HL-60 (cell line): ENCODE measurements around the gene OR13C8.

Experiments used
- POLR2AphosphoS5 ChIP-seq: IDR thresholded peaks from 2 replicates; pipeline ENCODE4 v1.6.1; 2012; ENCODE audit warnings: low read depth
- SPI1 ChIP-seq: IDR thresholded peaks from 2 replicates; pipeline ENCODE4 v1.6.1; 2012; ENCODE audit warnings: low read depth, mild to moderate bottlenecking, borderline replicate concordance
- TF ChIP-seq, protein P1 (sequence below): IDR thresholded peaks from one replicate; pipeline ENCODE4 v1.5.1; 2011; ENCODE audit warnings: low read length, control low read depth, inconsistent platforms; ENCODE audit not compliant: insufficient read depth
- TF ChIP-seq, protein P2 (sequence below): IDR thresholded peaks from 2 replicates; pipeline ENCODE4 v1.6.1; 2012; ENCODE audit warnings: low read depth; ENCODE audit not compliant: insufficient replicate concordance

DNA sequence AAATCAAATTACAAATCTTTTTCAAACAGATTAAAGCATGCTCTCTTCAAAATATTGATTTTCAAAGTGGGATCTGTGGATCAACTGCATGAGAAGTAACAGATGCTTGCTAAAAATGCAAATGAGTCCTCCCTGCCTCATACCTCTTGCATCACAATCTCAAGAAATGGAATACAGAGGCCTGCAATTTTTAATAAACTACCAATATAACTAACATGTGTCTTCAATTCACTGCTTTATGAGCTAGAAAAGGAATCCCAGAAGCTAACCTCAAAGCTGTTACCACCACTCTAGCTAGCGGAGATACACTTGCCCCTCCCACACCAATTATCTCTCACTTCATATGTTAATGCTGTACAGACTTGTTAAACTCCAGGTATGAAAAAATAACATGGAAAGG lies 20.7 kb downstream of the OR13C8 start:
- TF ChIP-seq SPI1 (no peak), POLR2AphosphoS5 (no peak)
- TF ChIP-seq, protein P1, sequence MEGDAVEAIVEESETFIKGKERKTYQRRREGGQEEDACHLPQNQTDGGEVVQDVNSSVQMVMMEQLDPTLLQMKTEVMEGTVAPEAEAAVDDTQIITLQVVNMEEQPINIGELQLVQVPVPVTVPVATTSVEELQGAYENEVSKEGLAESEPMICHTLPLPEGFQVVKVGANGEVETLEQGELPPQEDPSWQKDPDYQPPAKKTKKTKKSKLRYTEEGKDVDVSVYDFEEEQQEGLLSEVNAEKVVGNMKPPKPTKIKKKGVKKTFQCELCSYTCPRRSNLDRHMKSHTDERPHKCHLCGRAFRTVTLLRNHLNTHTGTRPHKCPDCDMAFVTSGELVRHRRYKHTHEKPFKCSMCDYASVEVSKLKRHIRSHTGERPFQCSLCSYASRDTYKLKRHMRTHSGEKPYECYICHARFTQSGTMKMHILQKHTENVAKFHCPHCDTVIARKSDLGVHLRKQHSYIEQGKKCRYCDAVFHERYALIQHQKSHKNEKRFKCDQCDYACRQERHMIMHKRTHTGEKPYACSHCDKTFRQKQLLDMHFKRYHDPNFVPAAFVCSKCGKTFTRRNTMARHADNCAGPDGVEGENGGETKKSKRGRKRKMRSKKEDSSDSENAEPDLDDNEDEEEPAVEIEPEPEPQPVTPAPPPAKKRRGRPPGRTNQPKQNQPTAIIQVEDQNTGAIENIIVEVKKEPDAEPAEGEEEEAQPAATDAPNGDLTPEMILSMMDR = no peak
- TF ChIP-seq, protein P2, sequence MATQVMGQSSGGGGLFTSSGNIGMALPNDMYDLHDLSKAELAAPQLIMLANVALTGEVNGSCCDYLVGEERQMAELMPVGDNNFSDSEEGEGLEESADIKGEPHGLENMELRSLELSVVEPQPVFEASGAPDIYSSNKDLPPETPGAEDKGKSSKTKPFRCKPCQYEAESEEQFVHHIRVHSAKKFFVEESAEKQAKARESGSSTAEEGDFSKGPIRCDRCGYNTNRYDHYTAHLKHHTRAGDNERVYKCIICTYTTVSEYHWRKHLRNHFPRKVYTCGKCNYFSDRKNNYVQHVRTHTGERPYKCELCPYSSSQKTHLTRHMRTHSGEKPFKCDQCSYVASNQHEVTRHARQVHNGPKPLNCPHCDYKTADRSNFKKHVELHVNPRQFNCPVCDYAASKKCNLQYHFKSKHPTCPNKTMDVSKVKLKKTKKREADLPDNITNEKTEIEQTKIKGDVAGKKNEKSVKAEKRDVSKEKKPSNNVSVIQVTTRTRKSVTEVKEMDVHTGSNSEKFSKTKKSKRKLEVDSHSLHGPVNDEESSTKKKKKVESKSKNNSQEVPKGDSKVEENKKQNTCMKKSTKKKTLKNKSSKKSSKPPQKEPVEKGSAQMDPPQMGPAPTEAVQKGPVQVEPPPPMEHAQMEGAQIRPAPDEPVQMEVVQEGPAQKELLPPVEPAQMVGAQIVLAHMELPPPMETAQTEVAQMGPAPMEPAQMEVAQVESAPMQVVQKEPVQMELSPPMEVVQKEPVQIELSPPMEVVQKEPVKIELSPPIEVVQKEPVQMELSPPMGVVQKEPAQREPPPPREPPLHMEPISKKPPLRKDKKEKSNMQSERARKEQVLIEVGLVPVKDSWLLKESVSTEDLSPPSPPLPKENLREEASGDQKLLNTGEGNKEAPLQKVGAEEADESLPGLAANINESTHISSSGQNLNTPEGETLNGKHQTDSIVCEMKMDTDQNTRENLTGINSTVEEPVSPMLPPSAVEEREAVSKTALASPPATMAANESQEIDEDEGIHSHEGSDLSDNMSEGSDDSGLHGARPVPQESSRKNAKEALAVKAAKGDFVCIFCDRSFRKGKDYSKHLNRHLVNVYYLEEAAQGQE = no peak
